ENCODE measurements around the gene DENND1A. TPM values are rescaled to one million over a fixed set of nuclear protein-coding genes. Genes with fewer than 3 reads are reported as not detected.

Gene DENND1A
- total RNA-seq, 2 donors from 2014 or later = 19.3 to 22.8 TPM

- Mint-ChIP-seq H3K4me1 (no peaks in the 10 kb centered on the region), H3K36me3 (ENCODE audit: low read depth) (peaks cover 6% of the 10 kb centered on the region), H3K4me3 (no peak overlapping the region), H3K27me3 (no peaks in the 10 kb centered on the region), H3K9me3 (no peaks in the 10 kb centered on the region), H3K27ac (no peak overlapping the region)
- no peak for ATAC-seq (replicated peaks)
These were observed 548.8 kb downstream of the DENND1A start for GRCh38 chr9:123380852-123381705.

- Mint-ChIP-seq H3K4me1 (no peaks in the 10 kb centered on the region), H3K9me3 (no peaks in the 10 kb centered on the region), H3K27ac (no peak overlapping the region), H3K27me3 (peaks cover 2% of the 10 kb centered on the region), H3K36me3 (ENCODE audit: low read depth) (peaks cover 6% of the 10 kb centered on the region), H3K4me3 (no peak overlapping the region)
- no peak for ATAC-seq (replicated peaks)
These were observed 550.8 kb downstream of the DENND1A start for GRCh38 chr9:123378956-123379660.

- Mint-ChIP-seq H3K4me3 (no peak overlapping the region), H3K27me3 (peaks cover 5% of the 10 kb centered on the region), H3K36me3 (ENCODE audit: low read depth) (peaks cover 6% of the 10 kb centered on the region), H3K4me1 (no peaks in the 10 kb centered on the region), H3K9me3 (no peaks in the 10 kb centered on the region), H3K27ac (no peak overlapping the region)
- no peak for ATAC-seq (replicated peaks)
These were observed 551.9 kb downstream of the DENND1A start for GRCh38 chr9:123378025-123378424.

GRCh38 chr9:123377211-123377971 lies 552.5 kb downstream of the DENND1A start:
- peaks cover 10% of the 10 kb centered on the region for H3K27me3 Mint-ChIP-seq
- H3K4me1 Mint-ChIP-seq = peaks cover 3% of the 10 kb centered on the region
- peaks cover 10% of the 10 kb centered on the region for H3K36me3 Mint-ChIP-seq (ENCODE audit: low read depth)
- no peaks in the 10 kb centered on the region for H3K9me3 Mint-ChIP-seq
- no peak for ATAC-seq (replicated peaks)
- H3K4me3 Mint-ChIP-seq = no peak overlapping the region
- no peak overlapping the region for H3K27ac Mint-ChIP-seq

- no peak overlapping the region for H3K27ac Mint-ChIP-seq
- peaks cover 4% of the 10 kb centered on the region for H3K4me1 Mint-ChIP-seq
- H3K27me3 Mint-ChIP-seq = peaks cover 20% of the 10 kb centered on the region
- no peak for ATAC-seq (replicated peaks)
- H3K36me3 Mint-ChIP-seq (ENCODE audit: low read depth) = peaks cover 12% of the 10 kb centered on the region
- no peak overlapping the region for H3K4me3 Mint-ChIP-seq
- no peaks in the 10 kb centered on the region for H3K9me3 Mint-ChIP-seq
These were observed 553.5 kb downstream of the DENND1A start for GRCh38 chr9:123376218-123377071.

- Mint-ChIP-seq H3K9me3 (no peaks in the 10 kb centered on the region), H3K27me3 (peaks cover 20% of the 10 kb centered on the region), H3K36me3 (ENCODE audit: low read depth) (peaks cover 9% of the 10 kb centered on the region), H3K27ac (no peak overlapping the region), H3K4me3 (no peak overlapping the region), H3K4me1 (peaks cover 4% of the 10 kb centered on the region)
- ATAC-seq (replicated peaks) = no peak
These were observed 554.3 kb downstream of the DENND1A start for GRCh38 chr9:123375469-123376132.

- Mint-ChIP-seq H3K36me3 (ENCODE audit: low read depth) (peaks cover 6% of the 10 kb centered on the region), H3K27ac (no peak overlapping the region), H3K4me1 (peaks cover 4% of the 10 kb centered on the region), H3K27me3 (peaks cover 27% of the 10 kb centered on the region), H3K9me3 (no peaks in the 10 kb centered on the region), H3K4me3 (no peak overlapping the region)
- ATAC-seq (replicated peaks) = no peak
These were observed 556.0 kb downstream of the DENND1A start for GRCh38 chr9:123373946-123374345.

- peaks cover 6% of the 10 kb centered on the region for H3K36me3 Mint-ChIP-seq (ENCODE audit: low read depth)
- no peak for ATAC-seq (replicated peaks)
- no peak overlapping the region for H3K4me3 Mint-ChIP-seq
- H3K9me3 Mint-ChIP-seq = no peaks in the 10 kb centered on the region
- peaks cover 4% of the 10 kb centered on the region for H3K4me1 Mint-ChIP-seq
- H3K27ac Mint-ChIP-seq = no peak overlapping the region
- H3K27me3 Mint-ChIP-seq = peaks cover 27% of the 10 kb centered on the region
These were observed 556.4 kb downstream of the DENND1A start for GRCh38 chr9:123373447-123373923.

GRCh38 chr9:123372766-123373446 lies 557.0 kb downstream of the DENND1A start:
- no peak overlapping the region for H3K4me3 Mint-ChIP-seq
- peaks cover 4% of the 10 kb centered on the region for H3K4me1 Mint-ChIP-seq
- H3K27ac Mint-ChIP-seq = no peak overlapping the region
- no peak for ATAC-seq (replicated peaks)
- peaks cover 27% of the 10 kb centered on the region for H3K27me3 Mint-ChIP-seq
- peaks cover 6% of the 10 kb centered on the region for H3K36me3 Mint-ChIP-seq (ENCODE audit: low read depth)
- H3K9me3 Mint-ChIP-seq = no peaks in the 10 kb centered on the region

- Mint-ChIP-seq H3K27ac (no peak overlapping the region), H3K36me3 (ENCODE audit: low read depth) (peaks cover 6% of the 10 kb centered on the region), H3K4me3 (no peak overlapping the region), H3K4me1 (peaks cover 4% of the 10 kb centered on the region), H3K27me3 (peaks cover 27% of the 10 kb centered on the region), H3K9me3 (no peaks in the 10 kb centered on the region)
- no peak for ATAC-seq (replicated peaks)
These were observed 557.9 kb downstream of the DENND1A start for GRCh38 chr9:123371805-123372590.

- Mint-ChIP-seq H3K27me3 (peaks cover 27% of the 10 kb centered on the region), H3K36me3 (ENCODE audit: low read depth) (peaks cover 6% of the 10 kb centered on the region), H3K27ac (no peak overlapping the region), H3K9me3 (no peaks in the 10 kb centered on the region), H3K4me1 (peaks cover 4% of the 10 kb centered on the region), H3K4me3 (no peak overlapping the region)
- no peak for ATAC-seq (replicated peaks)
These were observed 558.7 kb downstream of the DENND1A start for GRCh38 chr9:123371228-123371584.

- H3K36me3 Mint-ChIP-seq (ENCODE audit: low read depth) = peaks cover 6% of the 10 kb centered on the region
- H3K9me3 Mint-ChIP-seq = no peaks in the 10 kb centered on the region
- no peak overlapping the region for H3K27ac Mint-ChIP-seq
- H3K4me1 Mint-ChIP-seq = peaks cover 4% of the 10 kb centered on the region
- no peak for ATAC-seq (replicated peaks)
- H3K4me3 Mint-ChIP-seq = no peak overlapping the region
- peaks cover 27% of the 10 kb centered on the region for H3K27me3 Mint-ChIP-seq
These were observed 559.2 kb downstream of the DENND1A start for GRCh38 chr9:123370526-123371227.

Measured in activated T-helper 17 cell treated with anti-CD3 and anti-CD28 coated beads, Interleukin-2, amount 50 U/mL, for 72 hours (primary cell).